ENCODE data around the gene COL4A3.

Gene COL4A3

DNA sequence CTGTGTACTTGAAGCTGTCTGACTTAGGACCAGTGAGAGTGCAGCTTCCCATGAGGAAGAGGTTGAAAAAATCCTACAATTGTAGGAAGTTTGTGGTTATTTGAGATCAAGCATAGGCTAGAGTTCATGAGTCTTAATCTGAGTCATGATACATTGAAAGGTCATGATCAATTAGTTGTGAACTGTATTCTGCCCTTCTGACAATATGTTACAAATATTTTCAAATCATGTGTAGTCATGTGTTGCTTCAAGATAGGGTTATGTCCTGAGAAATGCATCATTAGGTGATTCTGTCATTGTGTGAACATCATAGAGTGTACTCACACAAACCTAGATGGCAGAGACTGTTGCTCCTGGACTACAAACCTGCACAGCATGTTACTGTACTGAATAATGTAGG is 92.2 kb downstream of the COL4A3 start:
- H3K27ac ChIP-seq, result no peak overlapping the region
- no peak for TF ChIP-seq ZFX (IDR thresholded peaks at IDR 0.05)
- TF ChIP-seq, protein P1, sequence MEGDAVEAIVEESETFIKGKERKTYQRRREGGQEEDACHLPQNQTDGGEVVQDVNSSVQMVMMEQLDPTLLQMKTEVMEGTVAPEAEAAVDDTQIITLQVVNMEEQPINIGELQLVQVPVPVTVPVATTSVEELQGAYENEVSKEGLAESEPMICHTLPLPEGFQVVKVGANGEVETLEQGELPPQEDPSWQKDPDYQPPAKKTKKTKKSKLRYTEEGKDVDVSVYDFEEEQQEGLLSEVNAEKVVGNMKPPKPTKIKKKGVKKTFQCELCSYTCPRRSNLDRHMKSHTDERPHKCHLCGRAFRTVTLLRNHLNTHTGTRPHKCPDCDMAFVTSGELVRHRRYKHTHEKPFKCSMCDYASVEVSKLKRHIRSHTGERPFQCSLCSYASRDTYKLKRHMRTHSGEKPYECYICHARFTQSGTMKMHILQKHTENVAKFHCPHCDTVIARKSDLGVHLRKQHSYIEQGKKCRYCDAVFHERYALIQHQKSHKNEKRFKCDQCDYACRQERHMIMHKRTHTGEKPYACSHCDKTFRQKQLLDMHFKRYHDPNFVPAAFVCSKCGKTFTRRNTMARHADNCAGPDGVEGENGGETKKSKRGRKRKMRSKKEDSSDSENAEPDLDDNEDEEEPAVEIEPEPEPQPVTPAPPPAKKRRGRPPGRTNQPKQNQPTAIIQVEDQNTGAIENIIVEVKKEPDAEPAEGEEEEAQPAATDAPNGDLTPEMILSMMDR (conservative IDR thresholded peaks at IDR 0.05), result no peak

DNA sequence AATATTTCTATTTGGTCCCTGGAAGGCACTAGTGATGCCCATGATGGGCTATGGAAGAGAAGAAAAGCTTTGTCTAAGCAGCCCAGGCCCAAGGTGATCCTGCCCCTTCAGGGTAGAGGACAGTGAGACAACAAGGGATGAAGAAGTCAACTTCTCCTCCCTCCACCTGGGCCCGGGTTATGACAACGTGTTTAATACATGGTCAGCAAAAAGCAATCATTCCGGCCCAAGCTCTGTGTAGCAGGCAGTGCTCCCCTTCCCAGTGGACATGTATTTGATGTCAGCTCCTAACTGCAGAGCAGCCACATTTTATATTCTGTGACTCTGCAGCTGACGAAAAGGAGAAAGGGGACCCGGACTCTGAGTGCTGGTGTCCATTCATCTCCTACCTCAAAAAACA is 93.4 kb downstream of the COL4A3 start:
- H3K27ac ChIP-seq, result no peak overlapping the region
- TF ChIP-seq, protein P1 (conservative IDR thresholded peaks at IDR 0.05), result no peak
- no peak for TF ChIP-seq ZFX (IDR thresholded peaks at IDR 0.05)

DNA sequence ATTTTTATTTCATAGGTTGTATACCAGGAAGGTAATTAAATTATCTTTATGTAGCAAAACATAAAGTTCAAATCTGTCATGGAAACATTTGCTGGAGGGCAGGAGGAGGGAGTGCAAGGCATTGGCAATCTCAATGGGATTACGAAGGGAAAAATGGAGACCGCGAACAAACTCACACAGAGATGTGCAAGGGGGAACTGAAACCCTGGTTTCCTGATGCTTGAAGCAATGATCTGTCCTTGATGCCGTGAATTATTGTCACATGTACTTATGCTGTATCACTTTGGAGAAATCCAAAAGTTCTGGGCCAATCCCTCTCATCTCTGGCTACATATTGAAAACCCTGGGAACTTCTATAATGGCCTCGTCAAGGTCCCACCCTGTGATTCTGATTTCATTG is 95.6 kb downstream of the COL4A3 start:
- no peak for TF ChIP-seq ZFX (IDR thresholded peaks at IDR 0.05)
- TF ChIP-seq, protein P1 (conservative IDR thresholded peaks at IDR 0.05), result no peak
- H3K27ac ChIP-seq, result no peak overlapping the region

DNA sequence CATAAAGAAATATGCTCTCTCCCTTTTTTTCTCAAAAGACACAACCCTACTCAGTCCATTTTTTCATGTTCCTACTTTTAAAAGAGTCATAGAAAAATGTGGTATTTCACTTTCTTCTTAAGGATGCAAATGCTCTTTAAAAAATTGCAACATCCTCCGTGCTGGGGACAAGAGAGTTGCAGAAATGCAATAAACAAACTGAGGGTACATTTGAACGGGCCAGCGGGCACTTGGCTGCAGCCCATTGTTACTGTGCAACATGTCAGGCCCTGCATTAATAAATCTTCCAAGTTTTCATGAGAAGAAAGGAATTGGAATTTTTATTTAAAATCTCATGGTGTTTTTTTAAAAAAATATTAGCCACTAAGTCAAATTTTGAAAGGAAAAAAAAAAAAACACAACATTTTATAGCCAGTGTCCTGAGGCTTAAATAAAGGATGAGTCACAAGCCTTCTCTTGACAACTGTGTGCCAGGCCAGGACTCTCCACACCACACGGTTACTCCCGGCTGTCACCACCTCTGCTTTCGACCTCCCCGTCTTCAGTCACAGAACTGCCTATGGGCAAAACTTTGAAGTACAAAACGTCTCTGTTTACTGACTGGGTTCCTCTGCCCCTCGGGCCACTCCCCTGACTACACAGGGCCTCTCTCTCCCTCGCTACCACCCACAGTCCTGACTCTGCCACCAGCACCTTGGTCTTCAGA is 103.1 kb downstream of the COL4A3 start:
- H3K27ac ChIP-seq, result no peak overlapping the region
- TF ChIP-seq, protein P1 (conservative IDR thresholded peaks at IDR 0.05), result no peak
- TF ChIP-seq ZFX (IDR thresholded peaks at IDR 0.05), result no peak

DNA sequence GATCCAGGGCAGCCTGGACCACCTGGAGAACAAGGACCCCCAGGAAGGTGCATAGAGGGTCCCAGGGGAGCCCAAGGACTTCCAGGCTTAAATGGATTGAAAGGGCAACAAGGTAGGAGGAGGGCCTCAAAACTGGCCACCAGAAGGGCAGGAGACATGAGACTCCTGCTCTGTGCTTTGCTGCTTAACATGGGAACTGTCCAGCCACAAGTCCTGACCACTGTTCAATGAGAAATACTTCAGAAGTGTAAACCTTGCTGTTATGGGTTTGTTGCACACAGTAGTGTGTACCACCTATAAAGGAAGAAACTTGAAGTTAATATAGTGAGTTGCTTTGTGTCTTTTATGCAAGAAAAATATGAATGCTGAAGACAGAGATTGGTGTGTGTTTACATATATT is 116.5 kb downstream of the COL4A3 start:
- no peak overlapping the region for H3K27ac ChIP-seq
- TF ChIP-seq, protein P1 (conservative IDR thresholded peaks at IDR 0.05), result no peak
- TF ChIP-seq ZFX (IDR thresholded peaks at IDR 0.05), result no peak

DNA sequence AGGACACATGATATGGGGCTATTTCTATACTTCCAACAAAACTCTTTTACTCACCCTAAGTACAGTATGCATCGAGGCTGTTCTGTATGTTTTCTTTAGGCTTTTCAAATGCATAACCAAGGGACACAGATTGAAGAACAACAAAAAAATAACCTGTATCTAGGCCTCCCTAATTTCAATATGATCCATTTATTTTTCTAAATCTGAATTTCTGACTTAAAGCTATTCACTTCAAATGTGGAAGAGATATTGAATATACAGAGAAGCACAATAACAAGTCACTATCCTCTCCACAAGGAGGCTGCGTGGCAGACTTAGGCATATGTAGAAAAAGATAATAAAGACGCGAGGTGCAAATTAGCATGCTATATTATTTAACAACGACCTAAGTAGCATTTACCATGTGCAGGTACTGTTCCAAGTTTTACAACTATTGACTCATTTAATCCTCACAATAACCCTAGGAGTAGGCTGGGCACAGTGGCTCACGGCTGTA is 121.4 kb downstream of the COL4A3 start:
- no peak for TF ChIP-seq ZFX (IDR thresholded peaks at IDR 0.05)
- TF ChIP-seq, protein P1 (conservative IDR thresholded peaks at IDR 0.05), result no peak
- H3K27ac ChIP-seq, result no peak overlapping the region

DNA sequence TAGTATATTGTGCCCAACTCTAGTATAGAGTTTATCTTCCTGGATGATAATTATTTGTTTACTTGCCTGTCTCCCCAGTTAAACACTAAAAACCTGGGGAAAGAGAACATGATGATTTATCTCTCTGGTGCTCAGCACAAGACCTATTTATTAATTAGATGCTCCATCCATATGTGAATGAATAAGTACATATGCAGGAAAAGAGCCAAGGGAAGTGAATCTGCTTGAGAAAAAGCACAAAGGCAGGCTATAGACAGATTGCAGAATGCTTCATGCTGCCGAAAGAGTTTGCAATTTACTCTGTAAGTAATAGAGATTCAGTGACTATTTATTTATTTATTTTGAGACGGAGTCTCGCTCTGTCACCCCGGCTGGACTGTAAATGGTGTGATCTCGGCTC is 123.3 kb downstream of the COL4A3 start:
- TF ChIP-seq, protein P1 (conservative IDR thresholded peaks at IDR 0.05), result no peak
- no peak for TF ChIP-seq ZFX (IDR thresholded peaks at IDR 0.05)
- H3K27ac ChIP-seq, result no peak overlapping the region

All from C4-2B (cell line).